TTC549 (cell line): ENCODE results near the gene CTNNA2.

Experiments
- FAIRE-seq: peaks from 2 replicates; lab custom pipeline; 2012; peaks lifted over from hg19 to GRCh38; lab: Jason Lieb, UNC

Gene CTNNA2

GRCh38 chr2:79793006-79793405 is 280.2 kb downstream of the CTNNA2 start:
- no peak for FAIRE-seq

DNA sequence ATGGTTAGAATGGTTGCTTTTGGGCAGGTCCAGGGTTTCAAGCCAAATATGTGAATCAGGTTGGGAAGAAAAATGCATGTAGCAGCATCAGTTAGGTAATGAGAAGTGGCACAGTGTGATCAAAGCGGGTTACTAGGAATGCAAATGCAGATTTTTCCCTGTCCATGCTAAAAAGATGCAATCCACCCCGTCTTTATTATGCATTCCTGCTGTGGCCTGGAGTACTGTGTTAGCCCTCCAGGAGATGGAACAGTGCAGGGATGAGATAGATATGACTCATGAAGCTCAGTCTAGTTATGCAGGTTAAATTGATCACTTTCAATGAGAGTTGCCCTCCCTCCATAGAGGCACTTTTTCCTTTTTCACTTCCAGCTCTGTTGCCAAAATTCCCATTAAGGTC is 283.8 kb downstream of the CTNNA2 start:
- FAIRE-seq, result no peak

DNA sequence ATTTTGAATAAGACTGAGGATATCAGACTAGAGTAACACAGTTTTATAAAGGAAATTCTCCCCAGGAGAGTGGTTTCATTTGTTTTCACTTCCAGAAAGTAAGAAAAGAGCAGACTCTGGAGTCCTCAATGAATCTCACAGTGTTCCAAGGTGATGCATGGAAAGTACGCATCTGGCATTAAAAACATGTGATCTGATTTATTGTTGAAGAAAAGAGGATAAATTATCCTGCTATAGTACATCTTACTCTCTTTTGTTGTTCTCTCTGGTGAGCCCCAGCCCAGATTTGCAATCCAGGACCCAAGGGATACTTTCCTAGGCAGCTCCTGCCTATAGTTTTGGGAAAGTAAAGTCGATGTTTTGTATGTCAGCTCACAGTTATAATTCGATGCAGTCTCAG is 285.9 kb downstream of the CTNNA2 start:
- FAIRE-seq, result no peak

GRCh38 chr2:79799729-79800128 is 286.9 kb downstream of the CTNNA2 start:
- FAIRE-seq, result no peak

DNA sequence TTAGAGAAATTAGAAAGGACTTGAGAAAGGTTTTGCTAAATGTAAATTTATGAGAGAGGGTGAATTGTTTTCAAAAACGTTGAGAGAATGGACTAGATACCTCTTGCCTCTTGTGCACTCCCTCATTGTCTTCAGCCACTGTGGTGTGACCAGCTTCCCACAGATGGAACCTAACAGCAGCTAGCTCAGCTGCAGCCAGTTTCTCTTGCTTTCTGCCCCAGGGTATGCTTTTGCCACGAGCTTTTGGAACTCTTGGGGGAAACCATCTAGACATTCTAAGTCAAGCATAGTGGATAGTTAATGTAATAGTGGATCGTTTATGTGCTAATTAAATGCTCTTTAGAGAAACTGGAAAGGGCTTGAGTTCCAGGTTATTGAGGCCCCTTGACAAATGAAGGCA is 288.2 kb downstream of the CTNNA2 start:
- FAIRE-seq, result no peak

GRCh38 chr2:79817288-79817687 is 304.4 kb downstream of the CTNNA2 start:
- no peak for FAIRE-seq

DNA sequence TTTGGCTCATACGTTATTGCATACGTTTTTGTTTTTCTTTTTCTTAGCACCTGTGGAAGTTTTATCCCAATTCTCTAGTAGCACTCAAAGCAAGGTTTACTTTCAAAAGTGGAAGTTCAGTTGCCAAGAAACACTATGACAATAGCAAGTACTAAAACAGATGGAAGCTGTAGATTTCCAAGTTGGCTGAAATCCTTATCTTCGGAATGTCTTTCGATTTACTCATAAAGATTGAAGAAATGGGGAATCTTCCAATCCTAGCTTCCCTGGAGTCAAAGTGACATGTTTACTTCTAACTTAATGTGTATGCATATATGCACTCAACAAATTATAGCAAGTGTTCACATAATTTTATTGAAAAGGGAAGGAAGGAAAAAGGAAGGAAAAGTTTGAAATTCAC is 307.4 kb downstream of the CTNNA2 start:
- FAIRE-seq, result no peak

- FAIRE-seq, result no peak
Observed at GRCh38 chr2:79822136-79822535, 309.3 kb downstream of the CTNNA2 start.

GRCh38 chr2:79824086-79824786 is 311.4 kb downstream of the CTNNA2 start:
- FAIRE-seq, result no peak

- no peak for FAIRE-seq
Observed at GRCh38 chr2:79827881-79828280, 315.0 kb downstream of the CTNNA2 start.

DNA sequence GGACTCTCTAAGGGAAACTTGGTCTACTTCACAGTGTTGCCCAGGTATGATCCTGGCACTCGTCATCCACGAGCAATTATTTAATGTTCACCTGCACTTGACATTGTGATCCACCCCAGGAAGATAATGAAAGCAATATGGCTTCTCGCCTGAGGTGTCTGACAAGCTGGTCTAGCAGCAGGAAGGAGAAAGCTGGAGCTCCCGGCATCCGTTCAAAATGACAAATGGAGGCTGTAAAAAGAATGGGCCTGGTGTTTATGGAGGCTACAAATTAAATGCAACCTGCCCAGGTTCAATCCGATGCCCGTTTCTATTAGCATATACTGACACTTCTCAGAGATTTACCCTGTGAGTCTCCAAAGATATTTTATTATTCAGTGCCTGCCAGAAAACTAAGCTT is 317.6 kb downstream of the CTNNA2 start:
- no peak for FAIRE-seq

DNA sequence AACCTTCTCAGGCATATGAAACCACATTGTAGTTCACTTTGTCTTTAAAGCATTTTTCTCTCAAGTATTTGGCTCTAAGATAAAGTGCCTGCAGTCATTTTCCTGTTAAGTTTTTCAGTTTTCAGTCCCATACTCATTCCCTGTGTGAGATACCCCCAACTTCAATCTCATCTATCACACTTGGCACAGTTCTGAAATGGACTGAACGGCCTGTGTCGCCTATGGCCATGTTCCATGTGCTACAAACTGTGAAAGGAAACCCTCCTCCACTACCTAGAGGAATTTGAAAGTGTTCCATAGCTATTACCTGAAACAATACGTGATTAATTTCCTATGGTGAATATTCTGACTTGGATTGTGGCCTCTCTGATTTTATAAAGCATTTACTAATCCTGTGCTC is 319.1 kb downstream of the CTNNA2 start:
- FAIRE-seq, result no peak

- FAIRE-seq, result no peak
Observed at GRCh38 chr2:79832511-79833234, 319.8 kb downstream of the CTNNA2 start.

DNA sequence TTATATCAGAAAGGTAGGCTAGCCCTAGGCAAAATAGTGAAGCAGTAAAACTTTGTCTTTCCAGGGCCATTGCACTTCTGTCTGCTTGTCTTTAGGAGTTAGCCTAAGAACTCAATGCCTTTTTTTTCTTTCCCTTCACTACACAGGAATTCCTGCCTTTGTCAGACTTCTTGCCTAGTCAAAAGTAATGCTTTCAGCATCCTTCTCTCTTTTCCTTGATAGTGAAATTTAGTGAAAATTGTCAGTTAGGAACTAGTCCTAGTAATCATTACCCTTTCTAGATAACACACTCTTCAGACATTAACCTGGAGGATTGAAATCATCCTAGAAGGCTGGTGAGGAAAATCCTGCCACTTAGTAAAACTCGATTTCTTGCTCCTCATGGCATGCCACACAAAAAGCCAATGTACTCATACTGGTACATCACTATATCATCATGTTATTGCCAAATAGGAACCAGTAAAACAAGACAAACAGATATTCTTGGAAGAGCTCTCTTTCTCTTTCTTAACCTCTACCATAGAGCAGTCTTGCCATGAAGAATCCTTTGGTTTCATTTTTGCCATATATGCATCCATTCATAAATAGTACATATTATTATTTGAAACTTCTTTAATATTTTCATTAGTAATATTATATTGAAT is 320.5 kb downstream of the CTNNA2 start:
- no peak for FAIRE-seq

DNA sequence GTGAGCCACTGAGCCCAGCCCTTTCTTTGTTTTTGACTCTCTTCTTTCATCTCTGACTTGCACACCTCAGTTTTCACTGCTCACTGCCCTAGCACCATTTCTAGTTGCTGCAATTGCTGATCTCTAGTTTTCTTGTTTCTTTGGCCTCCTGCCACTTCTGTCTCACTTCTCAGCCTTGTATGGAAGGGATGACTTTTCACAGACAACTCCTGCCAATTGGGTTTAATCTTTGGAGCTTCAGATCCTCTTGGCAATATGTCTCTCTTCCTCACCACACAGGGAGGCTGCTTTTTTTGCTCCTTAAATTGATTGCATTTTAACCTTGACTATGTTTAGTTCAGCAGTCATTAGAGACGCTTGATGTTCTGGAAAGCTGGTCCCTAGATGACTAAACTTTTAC is 323.1 kb downstream of the CTNNA2 start:
- no peak for FAIRE-seq

- FAIRE-seq, result no peak
Observed at GRCh38 chr2:79844011-79844410, 331.2 kb downstream of the CTNNA2 start.

DNA sequence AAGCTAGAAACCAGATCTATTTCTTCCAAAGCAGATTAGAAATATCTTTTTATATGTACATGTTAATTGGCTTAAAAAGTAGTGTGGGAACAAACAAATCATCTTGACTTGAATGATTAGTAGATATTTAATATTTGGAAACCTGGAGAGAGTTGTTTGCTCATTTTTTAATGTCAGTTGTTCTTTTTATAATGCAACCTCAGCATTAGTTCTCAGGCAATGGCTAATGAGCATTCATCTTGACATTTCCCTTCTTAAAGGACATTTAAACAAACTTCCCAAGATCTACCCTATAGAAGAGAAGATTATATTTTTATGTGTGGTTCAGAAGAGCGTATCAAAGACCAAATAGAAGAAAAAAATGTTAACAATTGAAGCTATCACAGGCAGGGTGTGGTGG is 334.0 kb downstream of the CTNNA2 start:
- no peak for FAIRE-seq

GRCh38 chr2:79849241-79849640 is 336.4 kb downstream of the CTNNA2 start:
- FAIRE-seq, result no peak

DNA sequence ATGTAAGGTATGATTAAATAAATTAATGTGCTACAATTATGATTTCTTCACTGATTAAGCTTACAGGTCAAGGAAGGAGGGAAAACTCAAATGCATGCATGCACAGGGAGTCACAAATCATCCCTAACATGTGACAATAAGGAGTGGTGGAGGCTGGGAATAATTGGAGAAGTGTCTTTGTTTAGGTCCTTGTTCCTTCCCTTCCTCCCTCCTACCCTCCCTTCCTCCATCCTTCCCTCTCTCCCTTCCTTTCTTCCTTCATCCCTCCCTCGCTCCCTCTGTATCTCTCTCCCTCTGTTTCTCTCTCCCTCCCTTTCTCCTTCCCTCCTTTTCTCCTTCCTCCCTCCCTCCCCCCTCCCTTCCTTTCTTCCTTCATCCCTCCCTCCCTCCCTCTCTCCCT is 337.1 kb downstream of the CTNNA2 start:
- FAIRE-seq, result no peak

DNA sequence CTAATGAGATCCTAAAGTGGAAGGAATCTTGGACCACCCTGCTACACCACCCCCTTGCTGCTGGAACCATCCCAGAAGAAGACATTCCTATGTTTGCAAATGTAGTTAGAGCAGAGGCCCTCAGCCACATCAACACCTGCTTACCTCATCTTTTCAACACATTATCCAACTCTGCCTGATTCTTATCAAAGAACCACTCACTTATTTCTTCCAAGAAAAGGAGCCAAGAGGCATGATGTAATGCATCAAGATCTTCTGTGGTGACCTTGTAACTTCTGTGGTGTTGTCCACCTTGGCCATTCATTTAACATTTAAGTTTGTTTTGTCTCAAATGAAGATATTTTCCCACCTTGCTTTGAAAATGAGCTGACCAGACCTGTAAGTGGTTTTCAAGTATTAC is 338.1 kb downstream of the CTNNA2 start:
- FAIRE-seq, result no peak

DNA sequence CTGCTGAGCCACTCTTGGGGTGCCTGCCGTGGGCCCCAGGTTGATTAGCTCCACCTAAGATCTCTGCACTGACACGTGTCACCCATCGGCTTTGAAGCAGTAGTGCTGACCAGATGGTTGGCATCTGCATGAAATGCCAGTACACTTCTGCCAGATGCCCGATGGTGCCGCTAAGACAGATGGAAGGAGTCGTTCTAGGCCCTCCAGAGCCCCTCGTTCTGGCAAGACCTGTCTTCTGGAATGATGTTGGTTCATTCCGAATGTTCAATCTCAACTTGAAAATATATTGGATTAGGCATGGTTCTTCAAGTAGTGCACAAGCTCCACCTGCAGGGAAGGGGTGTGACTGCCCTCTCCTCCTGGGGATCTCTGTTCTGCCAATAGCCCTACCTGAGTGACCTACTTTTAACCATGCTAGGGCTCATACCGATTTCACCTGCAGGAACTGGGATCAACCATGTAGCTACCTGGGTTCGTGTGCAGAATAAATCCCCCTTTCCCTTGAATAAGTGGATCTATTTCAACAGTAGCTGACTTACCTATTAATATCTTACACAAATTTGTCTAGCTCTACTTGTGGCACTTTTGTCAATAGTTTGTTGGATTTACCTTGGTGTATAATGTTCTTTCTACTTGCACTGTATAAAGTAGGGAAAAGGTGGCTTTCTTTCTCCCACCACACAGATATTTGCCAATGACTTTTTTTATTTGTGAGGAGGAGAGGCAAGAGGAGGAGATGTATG is 342.6 kb downstream of the CTNNA2 start:
- no peak for FAIRE-seq

DNA sequence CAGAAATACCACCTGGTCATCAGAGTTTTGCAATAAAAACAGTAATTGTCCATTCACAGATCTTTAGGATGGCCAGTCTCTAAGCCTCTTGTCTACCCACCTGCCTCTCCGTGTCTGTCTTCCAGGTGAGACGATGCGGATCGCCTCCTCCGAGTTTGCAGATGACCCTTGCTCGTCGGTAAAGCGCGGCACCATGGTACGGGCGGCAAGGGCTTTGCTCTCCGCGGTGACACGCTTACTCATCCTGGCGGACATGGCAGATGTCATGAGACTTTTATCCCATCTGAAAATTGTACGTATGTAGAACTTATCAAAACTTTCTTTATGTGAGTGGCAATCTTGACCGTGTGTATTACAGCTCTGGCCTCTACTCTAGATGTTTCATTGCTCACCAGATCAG is 345.0 kb downstream of the CTNNA2 start:
- FAIRE-seq, result no peak
